Skeletal muscle satellite cell (primary cell): ENCODE results near the gene TMEM127.

ENCODE experiments used
- H3K27me3 ChIP-seq: 2 replicates; pipeline ENCODE4 v1.7.0; 2013; ENCODE audit warnings: low read length; ENCODE audit not compliant: control insufficient read depth, insufficient read depth
- H3K36me3 ChIP-seq: 2 replicates; pipeline ENCODE4 v1.7.0; 2013; ENCODE audit warnings: mild to moderate bottlenecking, control low read depth, low read length; ENCODE audit not compliant: insufficient read depth
- H3K4me1 ChIP-seq: 2 replicates; pipeline ENCODE4 v1.7.0; 2013; ENCODE audit warnings: low read length; ENCODE audit not compliant: control insufficient read depth, insufficient read depth
- H3K4me2 ChIP-seq: 2 replicates; pipeline ENCODE4 v1.7.0; 2013; ENCODE audit warnings: mild to moderate bottlenecking, low read length
- H3K4me3 ChIP-seq: 2 replicates; pipeline ENCODE4 v1.7.0; 2013; ENCODE audit warnings: low read length
- H3K9ac ChIP-seq: 2 replicates; pipeline ENCODE4 v1.7.0; 2013; ENCODE audit warnings: mild to moderate bottlenecking, low read depth, low read length, moderate library complexity
- H3K9me3 ChIP-seq: replicated peaks from 2 replicates; pipeline ENCODE4 v1.7.0; 2013; ENCODE audit warnings: mild to moderate bottlenecking, control low read depth, low read length

TMEM127 gene

DNA sequence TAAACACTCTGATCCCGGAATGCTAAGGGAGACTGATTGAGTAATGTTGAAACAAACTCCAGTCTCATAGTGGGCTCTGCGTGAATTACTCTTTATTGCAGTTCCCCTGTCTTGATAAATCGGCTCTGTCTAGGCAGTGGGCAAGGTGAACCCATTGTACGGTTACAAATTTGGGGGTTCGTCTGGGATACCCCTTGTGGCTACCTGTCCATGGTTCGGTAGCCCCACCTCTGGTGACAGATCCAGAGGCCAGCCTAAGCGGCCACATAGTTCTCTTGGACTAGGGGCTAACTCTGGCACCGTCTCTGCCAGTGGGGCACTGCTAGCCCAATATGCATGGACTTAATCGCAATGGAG is 56.1 kb downstream of the TMEM127 start:
- peak overlapping the region; percentile 99 for H3K9ac ChIP-seq
- peak overlapping the region; percentile 85 for H3K4me2 ChIP-seq
- H3K4me1 ChIP-seq, result peaks cover 31% of the 10 kb centered on the region
- H3K9me3 ChIP-seq, result no peaks in the 10 kb centered on the region
- no peaks in the 10 kb centered on the region for H3K27me3 ChIP-seq
- H3K36me3 ChIP-seq, result no peaks in the 10 kb centered on the region
- H3K4me3 ChIP-seq, result peak overlapping the region; percentile 99

GRCh38 chr2:96209011-96209728 is 56.6 kb downstream of the TMEM127 start:
- no peaks in the 10 kb centered on the region for H3K9me3 ChIP-seq
- H3K4me1 ChIP-seq, result peaks cover 36% of the 10 kb centered on the region
- H3K4me2 ChIP-seq, result peak overlapping the region; percentile 85
- peak overlapping the region; percentile 99 for H3K4me3 ChIP-seq
- H3K27me3 ChIP-seq, result no peaks in the 10 kb centered on the region
- no peaks in the 10 kb centered on the region for H3K36me3 ChIP-seq
- H3K9ac ChIP-seq, result peak overlapping the region; percentile 99

DNA sequence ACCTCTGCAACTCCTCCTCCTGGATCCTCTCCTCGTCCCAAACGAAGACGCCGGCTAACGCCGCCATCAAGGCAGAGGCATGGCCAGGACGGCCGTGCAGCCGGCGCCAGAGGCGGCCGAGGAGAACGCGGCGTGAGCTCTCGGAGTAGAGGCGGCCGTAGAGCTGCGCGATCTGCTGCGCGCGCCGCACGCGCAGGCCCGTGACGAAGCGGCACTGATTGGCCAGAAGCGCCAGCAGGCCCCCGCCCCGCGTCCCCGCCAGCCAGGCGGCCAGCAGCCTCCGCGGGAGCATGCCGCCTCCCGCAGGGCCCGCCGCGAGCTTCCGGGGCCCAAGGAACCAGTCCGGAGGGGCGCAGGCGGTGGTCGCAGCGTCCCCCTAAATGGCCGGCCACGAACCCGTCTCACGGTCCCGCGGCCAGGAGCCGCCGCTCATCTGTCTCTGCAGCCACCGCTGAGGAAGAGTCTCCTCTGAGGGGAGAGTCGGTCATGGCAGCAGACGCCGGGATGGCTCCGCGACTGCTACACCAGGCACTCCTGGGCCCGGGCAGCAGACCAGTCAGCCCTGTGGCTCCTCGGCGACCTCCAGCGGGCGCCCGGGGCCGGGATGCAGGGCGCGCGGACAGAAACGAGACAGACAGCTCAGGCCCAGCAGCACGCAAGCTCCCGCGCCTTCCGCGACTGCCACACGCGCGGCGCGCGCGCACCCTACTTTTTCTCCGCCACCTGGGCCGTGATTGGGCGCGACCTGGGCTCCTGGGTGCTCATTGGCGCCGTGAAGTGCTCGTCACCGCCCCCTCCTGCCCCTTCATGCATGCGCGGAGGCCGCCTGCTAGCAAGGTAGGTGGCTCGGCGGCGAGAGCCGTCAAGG is 57.4 kb downstream of the TMEM127 start, which contains the start of gene STARD7:
TSS of gene STARD7 (minus strand) at position 685 of the 868 bp plus-strand sequence. CDS start at position 292, 393 bp downstream.
- Histone ChIP-seq H3K9ac (peak within 1 kb of the TSS; percentile 99), H3K4me3 (peak within 1 kb of the TSS; percentile 99), H3K27me3 (no peaks in the 10 kb centered on the region), H3K9me3 (no peaks in the 10 kb centered on the region), H3K4me1 (peaks cover 44% of the 10 kb centered on the region), H3K4me2 (peak within 1 kb of the TSS; percentile 85), H3K36me3 (peaks cover 3% of the 10 kb centered on the region)

GRCh38 chr2:96207774-96208142 is 58.0 kb downstream of the TMEM127 start:
- no peaks in the 10 kb centered on the region for H3K9me3 ChIP-seq
- H3K4me3 ChIP-seq, result peak overlapping the region; percentile 99
- H3K4me1 ChIP-seq, result peaks cover 50% of the 10 kb centered on the region
- H3K27me3 ChIP-seq, result no peaks in the 10 kb centered on the region
- peak overlapping the region; percentile 85 for H3K4me2 ChIP-seq
- peak overlapping the region; percentile 99 for H3K9ac ChIP-seq
- peaks cover 4% of the 10 kb centered on the region for H3K36me3 ChIP-seq

DNA sequence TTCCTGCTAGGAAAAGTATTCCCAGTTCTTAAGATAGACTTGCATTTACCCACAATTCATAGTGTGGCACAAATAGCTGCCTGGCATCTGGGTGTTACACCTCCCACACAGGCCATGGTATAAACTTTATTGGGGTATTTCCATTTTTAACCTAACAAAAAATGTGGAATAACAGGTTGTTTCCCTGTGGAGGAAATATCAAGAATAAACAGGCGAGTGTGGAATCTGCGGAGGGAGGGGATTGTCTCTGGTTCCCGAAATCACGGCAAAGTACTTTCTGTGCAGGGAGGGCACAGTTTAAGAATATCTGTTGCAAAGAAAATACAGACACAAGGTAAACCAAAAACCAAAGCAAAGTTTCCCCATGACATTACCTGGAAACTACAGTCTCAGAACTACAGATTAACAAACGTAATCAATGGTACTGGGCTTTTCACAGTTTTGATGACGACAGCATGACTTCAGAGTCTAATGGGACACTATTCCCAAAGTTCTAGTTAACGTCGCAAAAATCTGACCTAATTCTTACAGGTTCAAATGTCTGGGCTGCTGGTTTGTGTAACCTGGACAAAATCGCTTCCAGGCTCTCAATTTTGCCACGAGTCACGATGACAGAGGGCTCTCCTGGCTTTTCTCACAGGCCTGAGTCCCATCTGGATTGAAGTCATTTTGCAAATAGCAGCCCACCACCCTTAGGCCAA is 58.6 kb downstream of the TMEM127 start:
- no peaks in the 10 kb centered on the region for H3K9me3 ChIP-seq
- H3K9ac ChIP-seq, result peak overlapping the region; percentile 99
- no peaks in the 10 kb centered on the region for H3K27me3 ChIP-seq
- H3K36me3 ChIP-seq, result peaks cover 4% of the 10 kb centered on the region
- peaks cover 56% of the 10 kb centered on the region for H3K4me1 ChIP-seq
- H3K4me2 ChIP-seq, result peak overlapping the region; percentile 85
- H3K4me3 ChIP-seq, result peak overlapping the region; percentile 99

DNA sequence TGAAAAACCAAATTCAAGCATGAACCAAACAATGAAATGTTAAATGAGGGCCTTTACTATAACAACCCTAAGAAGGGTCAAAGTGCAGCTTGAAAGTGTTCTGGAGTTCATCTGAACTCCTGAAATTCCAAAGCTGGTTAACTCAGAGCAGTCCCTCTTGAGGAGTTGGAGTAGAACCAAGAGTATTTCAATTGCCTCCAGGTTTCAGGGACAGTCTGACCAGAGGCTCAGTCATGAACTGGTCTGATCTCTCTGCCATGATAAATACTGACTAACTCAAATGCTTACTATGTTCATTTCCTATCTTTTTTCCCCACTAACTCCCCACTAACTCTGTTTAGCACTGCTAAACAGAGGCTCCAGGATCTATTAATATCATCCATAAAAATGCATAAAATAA is 59.9 kb downstream of the TMEM127 start:
- peak overlapping the region; percentile 76 for H3K9ac ChIP-seq
- no peaks in the 10 kb centered on the region for H3K27me3 ChIP-seq
- peak overlapping the region; percentile 78 for H3K4me2 ChIP-seq
- peaks cover 4% of the 10 kb centered on the region for H3K36me3 ChIP-seq
- H3K4me3 ChIP-seq, result peak overlapping the region; percentile 55
- H3K9me3 ChIP-seq, result no peaks in the 10 kb centered on the region
- peaks cover 59% of the 10 kb centered on the region for H3K4me1 ChIP-seq

GRCh38 chr2:96204836-96205624 is 60.8 kb downstream of the TMEM127 start:
- H3K36me3 ChIP-seq, result peaks cover 4% of the 10 kb centered on the region
- peak overlapping the region; percentile 55 for H3K4me3 ChIP-seq
- peak overlapping the region; percentile 76 for H3K9ac ChIP-seq
- H3K9me3 ChIP-seq, result no peaks in the 10 kb centered on the region
- peaks cover 59% of the 10 kb centered on the region for H3K4me1 ChIP-seq
- no peaks in the 10 kb centered on the region for H3K27me3 ChIP-seq
- peak overlapping the region; percentile 78 for H3K4me2 ChIP-seq

DNA sequence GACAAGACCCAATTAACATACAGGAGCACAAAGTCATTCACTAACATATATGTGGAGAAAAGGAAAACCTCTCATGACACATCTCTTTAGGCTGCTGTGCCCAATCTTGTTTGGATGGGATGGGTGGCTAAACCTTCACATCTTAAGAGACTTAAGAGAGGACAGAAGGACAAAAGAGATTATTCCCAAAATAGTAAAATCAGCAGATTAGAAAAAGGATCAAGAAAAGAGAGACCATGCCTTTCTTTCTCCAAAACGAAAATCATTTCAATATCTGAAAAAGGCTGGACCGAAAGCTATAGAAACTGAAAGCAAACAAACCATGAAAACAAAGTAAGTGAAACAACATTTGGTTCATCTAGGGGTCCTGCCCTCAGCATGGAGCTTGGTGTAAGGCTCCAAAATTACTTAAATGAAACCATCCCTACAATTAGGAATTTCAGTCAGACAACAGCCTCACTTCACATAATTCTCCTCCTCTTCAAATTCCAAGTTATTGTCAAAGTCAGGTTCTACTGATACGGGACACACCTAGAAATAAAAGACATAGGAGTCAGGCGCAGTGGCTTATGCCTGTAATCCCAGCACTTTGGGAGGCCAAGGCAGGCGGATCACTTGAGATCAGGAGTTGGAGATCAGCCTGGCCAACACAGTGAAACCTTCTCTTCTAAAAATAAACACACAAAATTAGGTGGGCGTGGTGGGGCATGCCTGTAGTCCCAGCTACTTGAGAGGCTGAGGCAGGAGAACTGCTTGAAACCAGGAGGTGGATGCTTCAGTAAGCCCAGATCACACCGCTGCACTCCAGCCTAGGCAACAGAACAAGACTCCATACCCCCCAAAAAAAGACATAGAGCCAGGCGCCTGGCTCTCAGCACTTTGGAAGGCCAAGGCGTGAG is 62.4 kb downstream of the TMEM127 start:
- H3K9ac ChIP-seq, result no peak overlapping the region
- H3K36me3 ChIP-seq, result peaks cover 4% of the 10 kb centered on the region
- H3K4me2 ChIP-seq, result peak overlapping the region; percentile 78
- H3K27me3 ChIP-seq, result no peaks in the 10 kb centered on the region
- H3K9me3 ChIP-seq, result no peaks in the 10 kb centered on the region
- no peak overlapping the region for H3K4me3 ChIP-seq
- peaks cover 67% of the 10 kb centered on the region for H3K4me1 ChIP-seq

DNA sequence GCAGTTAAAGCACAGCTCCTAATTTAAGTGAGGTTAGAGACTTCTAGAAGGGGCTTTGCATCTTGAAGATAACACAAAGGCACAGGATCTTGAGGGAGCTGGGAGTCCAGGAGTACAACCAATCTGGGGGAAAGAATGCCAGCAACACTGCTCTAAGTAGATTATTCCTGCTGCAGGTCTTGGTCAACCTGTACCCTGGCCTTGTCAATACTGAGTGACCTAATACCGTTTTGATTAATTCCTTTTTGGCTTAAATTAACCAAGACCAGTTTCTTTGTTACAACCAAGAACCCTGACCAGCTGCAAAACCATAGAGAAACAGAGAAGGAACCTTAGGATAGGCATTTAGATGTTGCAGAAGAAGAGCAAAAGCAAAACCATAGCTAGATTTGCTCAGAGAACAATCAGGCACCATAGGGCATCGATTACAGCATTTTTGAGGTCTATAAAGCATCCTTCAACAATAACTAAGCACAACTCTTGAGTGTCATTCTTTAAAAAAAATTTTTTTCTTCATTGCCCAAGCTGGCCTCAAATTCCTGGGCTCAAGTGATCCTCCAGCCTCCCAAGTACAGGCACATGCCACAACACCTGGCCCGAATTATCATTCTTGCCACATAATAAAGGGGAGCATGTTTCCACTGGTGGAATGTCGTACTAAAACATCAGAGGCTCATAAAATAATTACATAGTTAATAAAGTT is 63.5 kb downstream of the TMEM127 start:
- Histone ChIP-seq H3K4me1 (peaks cover 74% of the 10 kb centered on the region), H3K9ac (no peak overlapping the region), H3K4me2 (peak overlapping the region; percentile 31), H3K9me3 (no peaks in the 10 kb centered on the region), H3K36me3 (peaks cover 4% of the 10 kb centered on the region), H3K27me3 (no peaks in the 10 kb centered on the region), H3K4me3 (no peak overlapping the region)

GRCh38 chr2:96201338-96201737 is 64.5 kb downstream of the TMEM127 start:
- Histone ChIP-seq H3K9ac (no peak overlapping the region), H3K4me1 (peaks cover 69% of the 10 kb centered on the region), H3K4me2 (no peak overlapping the region), H3K9me3 (no peaks in the 10 kb centered on the region), H3K4me3 (no peak overlapping the region), H3K27me3 (no peaks in the 10 kb centered on the region), H3K36me3 (peaks cover 4% of the 10 kb centered on the region)
